Stimulated activated CD4-positive, alpha-beta T cell treated with anti-CD3 and anti-CD28 coated beads, Interleukin-2, amount 100 ng/mL, for 48 hours (primary cell): ENCODE measurements around the gene MRC2.
A peak's percentile ranks its signal among the peaks of the same experiment; 100 is the strongest.
"Not testable (repeated sequence)": the region's sequence is repeated elsewhere in the genome, so short reads cannot be mapped to it uniquely, and the experiment has no call there.

Experiments
- DNase-seq, 2 donors: peaks; one replicate each; pipeline ENCODE4 v3.0.0-alpha.2; 2020

MRC2 gene

GRCh38 chr17:62627219-62627903 is at the start of gene MRC2:
TSS of gene MRC2 (plus strand) at chr17:62627670. CDS start at chr17:62627803, 133 bp downstream.
- peak; percentile 30 to 32 for DNase-seq

DNA sequence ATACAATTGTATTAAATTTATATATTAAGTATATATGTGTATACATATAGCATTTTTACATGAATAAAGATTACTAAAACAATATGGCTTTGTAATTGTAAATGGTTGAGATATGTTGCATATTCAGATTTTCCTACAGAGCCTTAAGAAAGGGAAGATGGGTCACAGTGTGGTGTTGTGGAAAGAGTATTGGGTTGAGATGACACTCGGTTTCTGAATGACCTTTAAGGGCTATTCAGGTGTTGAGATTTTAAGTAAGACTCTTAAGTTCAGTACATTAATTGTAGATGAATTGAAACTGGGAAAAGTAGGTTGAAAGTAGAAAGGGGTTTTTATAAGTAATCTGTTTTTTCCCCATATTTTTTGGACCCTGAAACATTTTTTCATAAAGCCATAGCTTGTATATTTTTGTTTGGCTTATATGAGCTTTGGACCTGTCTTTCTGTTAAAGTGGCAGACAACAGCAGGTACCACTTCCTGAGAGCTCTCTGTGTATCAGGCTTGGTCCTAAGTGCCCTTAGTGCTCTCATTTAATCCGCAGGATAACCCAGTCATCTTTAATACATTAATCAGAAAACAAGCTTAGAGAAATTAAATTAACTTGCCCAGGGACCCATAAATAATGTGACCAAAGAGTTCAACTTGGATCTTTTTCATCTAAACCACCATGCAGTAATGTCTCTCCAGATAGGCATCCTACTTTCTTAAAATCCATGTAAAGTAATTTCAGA is 48.5 kb upstream of the MRC2 start:
- DNase-seq: no peak

GRCh38 chr17:62580947-62581346 is 46.5 kb upstream of the MRC2 start:
- DNase-seq: no peak

DNA sequence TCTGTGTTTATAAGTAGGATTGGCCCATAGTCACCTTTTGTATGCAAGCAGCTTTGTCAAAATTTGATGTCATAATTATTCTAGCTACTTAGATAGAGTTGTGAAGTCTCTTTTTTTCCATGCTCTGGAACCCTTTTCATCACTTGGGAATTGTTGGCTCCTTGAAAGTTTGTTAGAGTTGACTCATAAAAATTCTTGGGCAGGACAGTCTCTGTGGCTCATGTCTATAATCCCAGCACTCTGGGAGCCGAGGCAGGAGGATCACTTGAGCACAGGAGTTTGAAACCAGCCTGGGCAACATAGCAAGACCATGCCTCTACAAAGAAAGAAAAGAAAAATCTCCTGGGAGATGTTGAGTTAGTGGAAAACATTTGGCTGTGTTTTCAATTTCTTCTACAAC is 45.7 kb upstream of the MRC2 start:
- DNase-seq: no peak

DNA sequence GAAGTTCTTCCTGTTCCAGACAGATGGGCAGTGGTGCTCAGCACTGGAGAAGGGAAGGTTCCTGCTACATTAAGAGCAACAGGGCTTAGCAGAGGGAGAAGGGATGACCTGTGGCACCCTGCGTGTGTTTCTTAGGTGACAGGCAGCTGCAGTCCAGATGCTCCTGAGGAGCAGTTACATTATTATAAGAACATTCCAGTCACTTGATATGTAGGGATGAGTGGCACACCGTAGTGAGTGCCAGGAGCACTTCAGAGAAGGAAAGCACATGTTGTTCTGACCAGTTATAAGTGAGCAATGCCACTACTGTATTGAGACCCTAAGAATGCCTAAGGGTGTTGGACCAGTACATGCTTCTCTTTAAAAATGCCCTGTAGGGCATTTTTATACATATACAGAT is 39.9 kb upstream of the MRC2 start:
- no peak for DNase-seq

GRCh38 chr17:62588109-62588508 is 39.4 kb upstream of the MRC2 start:
- DNase-seq: no peak

GRCh38 chr17:62591333-62591732 is 36.1 kb upstream of the MRC2 start:
- DNase-seq: no peak

DNA sequence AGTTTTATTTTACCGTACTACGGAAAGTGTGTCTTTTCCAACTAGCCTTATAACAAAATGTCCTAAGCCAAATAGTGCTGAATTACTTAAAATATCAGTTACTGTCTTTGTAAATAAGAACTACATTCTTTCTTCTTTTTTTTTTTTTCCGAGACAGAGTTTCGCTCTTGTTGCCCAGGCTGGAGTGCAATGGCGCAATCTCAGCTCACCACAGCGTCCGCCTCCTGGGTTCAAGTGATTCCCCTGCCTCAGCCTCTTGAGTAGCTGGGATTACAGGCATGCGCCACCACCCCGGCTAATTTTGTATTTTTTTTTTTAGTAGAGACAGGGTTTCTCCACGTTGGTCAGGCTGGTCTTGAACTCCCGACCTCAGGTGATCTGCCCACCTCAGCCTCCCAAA is 35.6 kb upstream of the MRC2 start:
- not testable (repeated sequence) for DNase-seq

GRCh38 chr17:62592341-62593099 is 35.0 kb upstream of the MRC2 start:
- DNase-seq: no peak

GRCh38 chr17:62595484-62595883 is 32.0 kb upstream of the MRC2 start:
- DNase-seq: no peak

GRCh38 chr17:62596662-62597061 is 30.8 kb upstream of the MRC2 start:
- DNase-seq: no peak

GRCh38 chr17:62597150-62597549 is 30.3 kb upstream of the MRC2 start:
- no peak for DNase-seq

DNA sequence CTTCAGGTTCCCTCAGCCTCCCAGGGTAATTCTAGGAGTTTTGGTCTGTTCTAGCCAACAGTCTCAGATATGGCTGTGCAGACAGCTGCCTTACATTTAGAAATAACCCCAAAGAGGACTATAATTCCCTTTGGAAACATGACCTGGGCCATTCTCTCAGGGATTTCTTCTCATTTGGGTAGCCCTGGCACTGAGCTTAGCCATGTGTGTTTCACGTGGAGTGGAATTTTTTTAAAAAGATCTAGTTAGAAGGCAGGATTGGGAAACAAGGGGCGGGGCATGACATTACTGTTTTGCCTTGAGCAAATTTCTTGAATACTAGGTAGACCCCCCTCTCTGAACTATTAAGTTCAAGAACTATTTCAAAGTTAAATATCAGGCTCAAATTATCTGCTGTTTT is 29.6 kb upstream of the MRC2 start:
- DNase-seq: no peak

DNA sequence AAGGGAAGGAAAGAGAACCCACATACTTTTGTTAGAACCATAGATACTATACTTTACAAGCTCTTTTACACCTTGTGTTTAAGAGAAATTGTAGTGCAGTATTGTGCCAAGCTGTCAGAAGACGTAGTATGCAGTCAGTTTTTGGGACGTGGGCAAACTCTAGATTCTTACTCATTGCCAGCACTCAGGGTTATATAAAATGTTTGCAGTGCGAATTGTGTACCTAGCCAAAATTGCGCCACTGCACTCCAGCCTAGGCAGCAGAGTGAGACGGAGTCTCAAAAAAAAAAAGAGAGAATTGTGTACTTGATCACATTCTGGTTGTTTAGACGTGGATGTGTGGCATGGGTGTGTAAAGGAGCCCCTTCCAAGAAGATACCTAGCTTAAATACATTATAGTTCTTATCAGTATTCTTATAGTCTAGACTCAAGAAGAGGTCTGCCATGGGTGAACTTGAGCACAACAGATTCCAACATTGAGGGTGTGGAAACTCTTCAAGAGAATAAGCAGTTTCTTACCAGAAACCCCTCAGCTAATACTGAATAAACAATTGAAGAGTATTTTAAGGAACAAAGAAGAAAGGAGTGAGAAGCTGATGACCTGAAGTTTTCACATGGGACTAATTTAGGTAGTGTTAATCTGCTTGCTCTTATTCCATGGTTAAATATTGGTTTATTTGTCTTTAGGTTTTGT is 27.4 kb upstream of the MRC2 start:
- no peak for DNase-seq

DNA sequence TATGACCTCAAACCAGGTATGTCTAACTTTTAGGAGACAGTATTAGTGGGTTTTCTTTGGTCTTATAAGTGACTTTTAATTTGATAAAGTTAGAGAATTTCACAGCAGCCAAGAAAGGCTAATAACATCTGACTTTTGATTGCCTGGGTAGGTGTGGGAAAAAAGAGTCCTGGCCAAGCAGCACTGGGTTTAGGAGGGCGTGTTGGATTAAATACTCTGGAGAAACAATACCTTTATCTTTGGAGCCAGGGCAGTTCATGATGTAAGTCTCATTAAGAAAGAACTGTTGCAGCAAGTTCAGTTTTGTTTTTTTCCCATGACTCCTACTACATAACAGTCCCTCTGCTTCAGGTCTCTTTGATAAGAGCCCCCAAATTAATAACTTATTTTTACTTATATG is 26.7 kb upstream of the MRC2 start:
- no peak for DNase-seq

GRCh38 chr17:62601471-62601870 is 26.0 kb upstream of the MRC2 start:
- no peak for DNase-seq

GRCh38 chr17:62603783-62604182 is 23.7 kb upstream of the MRC2 start:
- not testable (repeated sequence) for DNase-seq

- no peak for DNase-seq
Measured at GRCh38 chr17:62605588-62605987, 21.9 kb upstream of the MRC2 start.

DNA sequence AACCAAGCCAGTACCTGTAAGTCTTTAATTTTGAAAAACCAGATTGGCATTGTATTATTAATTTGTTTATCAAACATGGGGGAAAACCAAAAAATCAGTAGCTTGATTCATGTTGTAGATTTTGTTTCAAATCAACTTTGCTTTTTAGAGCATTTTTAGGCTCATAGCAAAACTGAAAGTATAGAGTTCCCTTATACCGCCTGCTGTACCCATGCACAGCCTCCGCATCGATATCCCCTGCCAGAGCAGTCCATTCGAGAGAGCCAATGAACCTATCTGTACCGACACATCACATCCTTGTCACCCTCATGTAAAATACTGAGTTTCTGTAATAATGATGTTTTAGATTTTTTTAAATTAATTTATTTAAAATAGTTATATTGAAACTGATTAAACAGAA is 16.2 kb upstream of the MRC2 start:
- no peak for DNase-seq

- no peak for DNase-seq
Measured at GRCh38 chr17:62611728-62612127, 15.7 kb upstream of the MRC2 start.

DNA sequence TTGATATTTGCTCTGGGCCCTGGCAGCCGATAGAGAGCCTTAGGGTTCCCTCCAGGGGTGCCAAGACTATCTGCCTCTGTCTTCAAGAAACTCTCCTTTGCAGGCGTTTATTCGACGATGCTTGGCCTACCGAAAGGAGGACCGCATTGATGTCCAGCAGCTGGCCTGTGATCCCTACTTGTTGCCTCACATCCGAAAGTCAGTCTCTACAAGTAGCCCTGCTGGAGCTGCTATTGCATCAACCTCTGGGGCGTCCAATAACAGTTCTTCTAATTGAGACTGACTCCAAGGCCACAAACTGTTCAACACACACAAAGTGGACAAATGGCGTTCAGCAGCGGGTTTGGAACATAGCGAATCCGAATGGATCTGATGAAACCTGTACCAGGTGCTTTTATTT is 15.2 kb upstream of the MRC2 start:
- not testable (repeated sequence) for DNase-seq

DNA sequence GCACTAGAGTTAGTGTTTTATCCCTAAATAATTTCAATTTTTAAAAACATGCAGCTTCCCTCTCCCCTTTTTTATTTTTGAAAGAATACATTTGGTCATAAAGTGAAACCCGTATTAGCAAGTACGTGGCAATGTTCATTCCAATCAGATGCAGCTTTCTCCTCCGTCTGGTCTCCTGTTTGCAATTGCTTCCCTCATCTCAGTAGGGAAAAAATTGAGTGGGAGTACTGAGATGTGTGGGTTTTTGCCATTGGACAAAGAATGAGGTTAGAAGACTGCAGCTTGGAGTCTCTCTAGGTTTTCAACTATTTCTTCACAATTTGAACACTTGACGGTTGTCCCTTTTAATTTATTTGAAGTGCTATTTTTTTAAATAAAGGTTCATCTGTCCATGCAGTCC is 14.4 kb upstream of the MRC2 start:
- not testable (repeated sequence) for DNase-seq

GRCh38 chr17:62614142-62614541 is 13.3 kb upstream of the MRC2 start:
- no peak for DNase-seq
